ENCODE results near the gene LARP1. TPM values are rescaled to one million over a fixed set of nuclear protein-coding genes. Genes with fewer than 3 reads are reported as not detected.
"Not testable (repeated sequence)": the region's sequence is repeated elsewhere in the genome, so short reads cannot be mapped to it uniquely, and the experiment has no call there.

The LARP1 gene
- total RNA-seq, 1 experiment from 2014 or later = 18.0 TPM

DNA sequence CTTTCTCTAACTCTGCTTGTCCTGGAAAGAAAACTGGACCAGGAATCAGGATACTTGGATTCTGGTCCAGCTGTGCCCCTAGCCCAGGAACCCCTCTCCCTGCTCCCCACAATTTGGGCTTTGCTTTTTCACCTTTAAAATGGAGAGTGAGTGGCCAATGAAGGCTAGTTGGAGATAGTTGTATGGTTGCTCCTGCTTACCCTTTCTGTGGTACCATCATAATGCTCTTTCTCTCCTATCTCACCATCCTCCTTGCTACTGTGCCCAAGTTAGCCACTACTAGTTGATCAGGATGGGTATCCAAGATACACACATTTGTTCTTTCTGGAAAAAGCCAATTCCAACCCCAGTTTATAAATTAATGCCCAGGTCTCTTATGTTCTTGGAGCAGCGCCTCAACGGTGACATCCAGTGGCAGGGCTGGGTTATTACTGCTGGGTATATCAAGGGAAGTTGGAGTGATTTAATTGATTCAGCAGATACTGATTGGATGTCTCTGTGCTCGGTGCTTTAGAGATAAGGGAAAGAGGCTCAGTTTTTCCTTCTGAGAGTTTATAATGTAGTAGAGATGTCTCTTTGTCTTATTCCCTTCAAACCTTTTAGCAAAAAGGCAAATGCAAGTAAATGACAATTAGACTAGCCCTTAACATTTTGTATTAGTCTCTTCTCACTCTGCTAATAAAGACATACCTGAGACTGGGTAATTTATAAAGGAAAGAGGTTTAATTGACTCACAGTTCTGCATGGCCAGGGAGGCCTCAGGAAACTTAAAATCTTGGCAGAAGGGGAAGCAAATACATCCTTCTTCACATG is 56.7 kb downstream of the LARP1 start:
- in situ Hi-C loops (cut with HindIII; ENCODE audit: low pct_unique_long_range_greater_than_20kb, low sequenced_read_pairs) = no loop called here
- DNase-seq (ENCODE audit: low read depth) = peak; percentile 45

DNA sequence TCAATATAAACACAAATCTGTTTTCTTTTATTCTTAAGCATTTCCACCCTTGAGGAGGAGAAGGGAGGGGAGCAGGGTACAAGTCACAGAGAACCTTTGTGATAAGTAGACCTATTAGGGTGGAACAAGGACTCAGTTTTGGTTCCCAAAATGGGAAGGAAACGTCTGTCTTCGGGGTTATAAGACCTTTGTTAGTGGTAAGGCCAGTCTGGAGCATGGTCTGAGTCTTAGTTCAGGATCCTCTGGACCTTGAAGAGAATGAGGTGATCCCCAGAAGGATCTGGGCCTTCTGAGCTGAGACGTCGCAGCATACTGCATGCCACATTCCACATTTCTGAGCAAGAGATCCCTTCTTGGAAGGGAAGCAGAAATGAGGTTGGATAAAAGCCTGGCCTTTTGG is 58.0 kb downstream of the LARP1 start:
- in situ Hi-C loops (cut with HindIII; ENCODE audit: low pct_unique_long_range_greater_than_20kb, low sequenced_read_pairs) = no loop called here
- no peak for DNase-seq (ENCODE audit: low read depth)

DNA sequence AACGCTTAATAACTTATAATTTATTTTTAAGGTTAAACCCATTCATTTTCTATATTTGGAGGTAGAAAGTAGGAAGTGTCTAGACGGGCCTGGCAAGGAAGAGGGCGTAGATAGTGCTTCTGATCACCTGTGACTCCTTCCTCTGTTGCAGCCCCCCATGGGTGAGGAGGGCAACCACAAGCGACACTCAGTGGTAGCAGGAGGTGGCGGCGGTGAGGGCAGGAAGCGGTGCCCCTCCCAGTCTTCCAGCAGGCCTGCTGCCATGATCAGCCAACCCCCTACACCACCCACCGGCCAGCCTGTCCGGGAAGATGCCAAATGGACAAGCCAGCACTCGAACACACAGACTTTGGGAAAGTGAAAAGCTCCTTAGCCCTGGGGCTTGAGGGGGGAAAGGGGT is 58.6 kb downstream of the LARP1 start:
- no peak for DNase-seq (ENCODE audit: low read depth)
- in situ Hi-C loops (cut with HindIII; ENCODE audit: low pct_unique_long_range_greater_than_20kb, low sequenced_read_pairs) = no loop called here

DNA sequence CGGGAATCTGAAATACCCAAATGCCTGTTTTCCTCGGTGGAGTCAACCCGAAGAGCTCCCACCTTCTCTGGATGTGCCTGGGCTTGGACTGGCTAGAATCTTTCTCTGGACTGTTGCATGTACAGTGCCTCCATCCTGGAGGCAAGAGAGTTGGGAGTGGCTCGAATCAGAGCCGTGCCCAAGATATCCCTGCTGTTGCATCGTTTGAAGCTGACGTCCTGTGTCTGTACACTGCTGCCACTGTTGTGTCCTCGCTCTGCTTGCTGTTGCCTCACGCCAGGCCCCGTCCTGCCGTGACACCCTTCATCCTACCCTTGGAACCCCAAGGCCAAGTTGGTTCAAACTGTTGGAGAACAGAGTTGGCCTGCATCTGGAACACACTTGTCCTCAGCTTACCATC is 59.8 kb downstream of the LARP1 start:
- DNase-seq (ENCODE audit: low read depth) = no peak
- in situ Hi-C loops (cut with HindIII; ENCODE audit: low pct_unique_long_range_greater_than_20kb, low sequenced_read_pairs) = no loop called here

DNA sequence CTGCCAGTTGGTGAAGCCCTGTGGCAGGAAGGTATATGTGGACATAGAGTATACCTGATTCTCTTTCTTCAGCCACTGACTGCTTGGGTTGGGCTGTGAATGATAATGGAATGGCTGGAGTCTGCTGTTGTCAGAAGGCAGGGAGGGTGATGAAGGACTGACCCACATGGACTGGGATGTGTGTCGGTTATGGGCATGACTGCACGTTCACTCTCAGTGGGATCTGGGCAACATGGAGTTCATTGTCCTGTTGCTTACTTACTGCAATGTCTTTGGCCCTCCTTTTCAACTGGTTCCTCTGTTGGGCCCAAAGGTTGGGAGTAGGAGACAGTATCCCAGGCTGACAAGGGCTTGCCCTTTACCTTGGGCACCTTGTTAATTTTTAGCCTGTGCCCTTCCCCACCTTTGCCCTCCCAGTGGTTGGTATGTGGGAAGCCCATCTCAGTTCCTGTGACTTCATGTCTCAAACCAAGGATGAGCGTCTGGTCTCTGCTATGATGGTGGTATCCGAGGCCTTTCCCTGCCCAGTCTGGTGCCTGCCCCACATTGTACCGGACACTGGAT is 60.6 kb downstream of the LARP1 start:
- no peak for DNase-seq (ENCODE audit: low read depth)
- in situ Hi-C loops (cut with HindIII; ENCODE audit: low pct_unique_long_range_greater_than_20kb, low sequenced_read_pairs) = no loop called here

DNA sequence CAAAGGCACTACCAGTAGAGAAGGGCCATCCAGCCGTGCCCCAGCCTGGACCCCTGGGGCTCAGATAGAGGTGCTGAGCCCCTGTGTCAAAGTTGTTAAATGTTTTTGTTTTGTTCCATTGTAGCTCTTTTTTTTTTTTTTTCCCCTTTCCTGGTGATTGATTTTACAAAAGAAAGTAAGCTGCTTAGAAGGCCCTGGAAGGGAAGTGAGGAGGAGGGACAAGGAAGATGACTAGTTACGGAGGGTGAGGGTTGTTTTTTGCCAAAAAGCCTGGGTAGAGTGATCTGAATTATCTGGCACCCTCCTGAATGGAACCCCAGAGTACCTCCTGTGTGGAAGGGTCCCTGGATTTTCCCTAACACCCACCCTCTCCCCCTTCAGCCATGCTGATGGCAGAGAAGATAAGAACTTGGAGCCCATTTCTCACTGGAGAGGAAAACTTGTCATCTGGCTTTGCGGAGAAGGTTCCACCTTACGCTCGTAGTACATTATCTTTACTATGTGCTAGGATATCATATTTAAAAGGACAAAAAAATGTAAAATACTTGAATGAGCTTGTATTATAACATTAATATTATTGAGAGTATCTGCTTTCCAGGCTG is 61.8 kb downstream of the LARP1 start:
- in situ Hi-C loops (cut with HindIII; ENCODE audit: low pct_unique_long_range_greater_than_20kb, low sequenced_read_pairs) = no loop called here

DNA sequence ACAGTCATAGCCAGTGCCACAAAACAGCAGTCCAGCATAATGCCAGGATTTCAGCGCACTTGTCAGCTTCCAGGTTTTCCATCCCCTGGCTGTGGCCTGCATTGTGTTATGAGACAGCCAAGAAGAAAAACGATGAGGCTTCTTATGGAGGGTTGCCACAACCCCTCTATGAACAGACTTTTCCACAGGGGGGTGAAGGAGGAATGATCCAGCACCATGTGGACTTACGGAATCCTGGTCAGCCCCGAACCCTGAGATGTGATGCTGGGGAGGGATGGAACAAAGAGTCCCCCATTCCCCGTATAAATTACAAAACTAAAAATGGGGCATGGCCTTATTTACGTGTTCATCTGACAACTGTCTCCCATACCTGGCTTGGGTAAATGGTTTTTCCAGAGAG is 62.6 kb downstream of the LARP1 start:
- in situ Hi-C loops (cut with HindIII; ENCODE audit: low pct_unique_long_range_greater_than_20kb, low sequenced_read_pairs) = no loop called here
- DNase-seq (ENCODE audit: low read depth) = no peak

More for the DNA sequence above, 61.8 kb downstream of the LARP1 start:
- no peak for DNase-seq (ENCODE audit: low read depth)

DNA sequence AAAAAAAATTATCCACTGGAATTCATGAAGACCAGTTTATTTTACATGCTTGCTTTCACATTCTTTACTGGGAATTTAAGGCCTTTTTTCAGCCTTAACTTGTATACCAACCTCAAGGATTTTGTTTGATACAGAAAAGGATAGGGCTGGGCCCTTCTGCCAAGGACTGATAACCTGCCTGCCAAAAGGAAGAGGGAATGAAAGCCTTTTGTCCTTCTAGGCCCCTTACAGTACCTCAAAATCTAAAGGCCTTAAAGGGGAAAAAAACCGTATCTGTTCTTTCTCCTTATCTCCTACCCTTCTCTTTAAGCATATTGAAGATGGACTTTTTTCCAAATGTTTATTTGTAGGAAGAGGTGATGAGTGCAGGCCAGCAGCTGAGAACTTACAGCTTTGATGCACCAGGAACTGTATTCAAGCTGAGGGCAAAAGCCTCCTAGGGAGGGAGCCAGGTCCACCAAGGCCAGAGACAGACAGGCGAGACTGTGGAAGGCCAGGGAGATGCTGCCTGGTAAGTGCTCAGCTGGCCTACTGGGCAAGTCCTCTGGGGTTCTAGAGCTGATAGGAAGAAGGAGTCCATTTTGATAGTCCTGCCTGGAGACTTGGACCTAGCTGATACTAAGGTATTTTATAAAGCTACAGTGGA is 63.4 kb downstream of the LARP1 start:
- in situ Hi-C loops (cut with HindIII; ENCODE audit: low pct_unique_long_range_greater_than_20kb, low sequenced_read_pairs) = no loop called here
- DNase-seq (ENCODE audit: low read depth) = no peak

DNA sequence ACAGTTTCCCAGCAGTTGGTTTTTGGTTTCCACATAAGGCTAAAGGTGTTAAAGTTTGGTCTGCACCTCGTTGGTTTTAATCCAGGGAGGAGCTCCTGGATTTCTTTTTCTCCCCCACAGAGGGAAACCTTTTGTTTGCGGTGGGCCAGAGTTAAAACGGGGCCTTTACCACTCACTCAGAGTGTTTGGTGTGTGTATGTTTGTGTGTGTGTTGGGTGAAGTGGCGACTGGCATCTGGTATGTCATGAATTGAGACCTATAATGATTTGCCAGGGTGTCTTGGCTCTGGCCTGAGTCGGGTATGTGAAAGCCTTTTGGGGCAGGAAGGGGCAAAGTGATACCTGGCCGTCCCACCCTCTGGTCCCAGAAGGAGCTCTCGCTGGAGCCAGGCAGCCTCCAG is 64.4 kb downstream of the LARP1 start:
- no peak for DNase-seq (ENCODE audit: low read depth)
- in situ Hi-C loops (cut with HindIII; ENCODE audit: low pct_unique_long_range_greater_than_20kb, low sequenced_read_pairs) = no loop called here

DNA sequence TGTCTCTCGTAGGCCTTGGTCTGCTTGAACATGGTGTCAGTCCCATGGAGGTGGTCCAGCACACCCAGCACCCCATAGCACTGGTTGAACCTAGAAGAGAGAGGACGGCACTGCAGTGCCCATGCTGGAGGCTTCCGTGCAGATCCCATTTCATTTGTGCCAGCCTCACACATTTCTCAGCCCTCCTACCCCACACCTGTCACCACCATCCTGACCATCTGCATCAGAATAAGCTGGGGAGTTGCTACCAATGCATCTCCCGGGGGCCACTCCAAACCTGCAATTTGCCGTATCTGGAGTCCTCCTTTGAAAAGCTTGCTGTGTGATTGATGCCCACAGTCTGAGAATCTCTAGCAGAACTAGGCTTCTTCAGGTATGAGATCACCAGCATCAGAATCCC is 65.2 kb downstream of the LARP1 start:
- DNase-seq (ENCODE audit: low read depth) = no peak
- in situ Hi-C loops (cut with HindIII; ENCODE audit: low pct_unique_long_range_greater_than_20kb, low sequenced_read_pairs) = no loop called here

DNA sequence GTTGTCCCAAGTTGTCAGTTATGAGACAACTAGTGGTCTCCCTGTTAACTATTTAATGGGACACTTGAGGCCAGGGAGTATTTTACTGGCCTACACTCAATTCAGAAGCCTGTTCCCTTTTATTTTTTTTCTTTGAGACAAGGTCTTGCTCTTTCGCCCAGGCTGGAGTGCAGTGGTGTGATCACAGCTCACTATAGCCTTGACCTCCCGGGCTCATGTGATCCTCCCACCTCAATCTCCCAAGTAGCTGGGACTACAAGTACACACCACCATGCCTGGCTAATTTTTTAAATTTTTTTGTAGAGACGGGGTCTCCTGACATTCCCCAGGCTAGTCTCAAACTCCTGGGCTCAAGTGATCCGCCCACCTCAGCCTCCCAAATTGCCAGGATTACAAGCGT is 67.7 kb downstream of the LARP1 start:
- DNase-seq (ENCODE audit: low read depth); in situ Hi-C loops (cut with HindIII; ENCODE audit: low pct_unique_long_range_greater_than_20kb, low sequenced_read_pairs): not testable (repeated sequence)

DNA sequence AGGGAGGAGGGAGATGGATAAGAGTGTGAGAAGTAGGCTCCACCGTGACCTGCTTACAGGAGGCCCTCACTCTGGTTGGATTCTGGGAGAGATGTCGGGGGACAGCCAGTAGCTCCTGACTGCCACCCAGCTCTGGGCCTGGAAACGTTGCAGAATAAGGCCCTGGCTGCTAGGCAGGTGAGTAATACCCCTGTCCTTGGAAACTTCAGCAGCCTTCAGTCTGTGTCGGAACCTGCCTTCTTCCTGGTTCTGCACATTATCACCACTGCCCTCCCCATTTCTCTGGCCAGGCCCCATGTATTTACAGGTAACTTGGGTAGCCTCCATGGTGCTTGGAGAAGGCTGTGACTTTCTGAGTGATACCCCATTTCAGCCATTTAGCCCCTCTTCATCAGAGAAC is 68.4 kb downstream of the LARP1 start:
- in situ Hi-C loops (cut with HindIII; ENCODE audit: low pct_unique_long_range_greater_than_20kb, low sequenced_read_pairs) = no loop called here
- DNase-seq (ENCODE audit: low read depth) = no peak

DNA sequence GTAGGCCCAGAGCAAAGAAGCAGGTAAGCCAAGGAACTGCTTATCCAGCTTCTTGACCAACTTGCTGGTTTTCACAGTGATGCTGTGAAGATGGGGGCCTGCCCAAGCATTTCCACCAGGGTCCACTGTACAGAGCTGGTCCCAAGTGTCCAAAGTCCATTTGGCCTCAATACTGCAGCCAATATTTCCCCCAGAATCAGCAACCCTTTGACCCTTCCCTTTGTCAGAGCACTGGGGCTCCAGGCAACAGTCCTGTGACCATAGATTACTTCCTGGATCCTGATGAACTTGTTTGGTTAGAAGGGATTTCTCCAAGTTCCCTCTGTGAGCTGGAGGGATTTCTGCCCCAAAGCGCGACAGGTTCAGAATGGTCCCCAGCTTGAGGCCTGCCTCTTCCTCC is 68.9 kb downstream of the LARP1 start:
- no peak for DNase-seq (ENCODE audit: low read depth)
- in situ Hi-C loops (cut with HindIII; ENCODE audit: low pct_unique_long_range_greater_than_20kb, low sequenced_read_pairs) = no loop called here

DNA sequence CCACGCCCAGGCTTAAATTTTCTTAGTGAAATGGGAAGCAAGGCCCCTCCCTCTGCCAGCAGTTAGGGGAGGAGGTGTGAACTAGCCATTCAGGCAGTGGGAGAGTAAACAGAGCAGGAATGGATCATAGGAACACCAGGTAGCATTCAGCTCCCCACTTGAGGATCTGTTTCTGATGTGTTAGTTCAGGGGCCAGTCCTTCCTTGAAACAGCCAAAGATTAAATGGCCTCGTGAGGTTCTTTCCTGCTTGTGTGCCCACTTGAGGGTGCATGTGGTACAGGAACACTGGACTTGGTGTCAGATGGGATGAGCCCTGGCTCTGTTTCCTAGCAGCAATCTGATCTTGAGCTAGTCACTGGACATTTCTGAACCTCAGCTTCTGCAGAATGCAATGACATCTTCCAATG is 74.0 kb downstream of the LARP1 start:
- DNase-seq (ENCODE audit: low read depth) = no peak
- in situ Hi-C loops (cut with HindIII; ENCODE audit: low pct_unique_long_range_greater_than_20kb, low sequenced_read_pairs) = no loop called here

DNA sequence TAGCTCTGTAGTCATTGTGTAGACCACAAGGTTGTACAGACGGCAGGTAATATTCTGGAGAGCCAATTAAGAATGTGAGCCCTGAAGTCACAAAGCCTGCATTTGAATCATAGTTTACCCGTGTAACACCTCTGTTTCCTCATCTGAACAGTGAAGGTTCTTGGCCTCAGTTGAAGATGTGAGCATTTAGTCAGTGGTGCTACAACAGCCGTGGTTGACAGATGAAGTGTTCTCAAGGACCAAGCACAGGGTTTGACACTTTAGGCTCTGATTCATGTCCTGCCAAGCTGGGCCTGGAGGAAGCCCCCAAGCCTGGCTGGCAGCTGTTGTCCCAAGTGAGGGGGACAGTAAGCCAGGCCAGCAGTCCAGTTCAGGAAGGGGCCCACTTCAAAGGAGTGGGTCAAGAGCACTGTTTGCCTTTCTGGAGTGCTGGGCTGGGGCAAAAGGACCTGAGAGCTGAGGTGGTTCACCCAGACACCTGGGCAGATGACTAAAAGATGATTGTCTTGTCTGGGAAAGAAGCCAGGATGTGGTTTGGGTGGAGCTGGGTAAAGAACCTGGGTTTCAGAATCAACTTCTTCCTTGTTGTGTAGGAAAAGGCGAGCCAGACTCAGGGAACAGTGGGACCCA is 74.5 kb downstream of the LARP1 start:
- in situ Hi-C loops (cut with HindIII; ENCODE audit: low pct_unique_long_range_greater_than_20kb, low sequenced_read_pairs) = no loop called here
- peak; percentile 49 for DNase-seq (ENCODE audit: low read depth)

DNA sequence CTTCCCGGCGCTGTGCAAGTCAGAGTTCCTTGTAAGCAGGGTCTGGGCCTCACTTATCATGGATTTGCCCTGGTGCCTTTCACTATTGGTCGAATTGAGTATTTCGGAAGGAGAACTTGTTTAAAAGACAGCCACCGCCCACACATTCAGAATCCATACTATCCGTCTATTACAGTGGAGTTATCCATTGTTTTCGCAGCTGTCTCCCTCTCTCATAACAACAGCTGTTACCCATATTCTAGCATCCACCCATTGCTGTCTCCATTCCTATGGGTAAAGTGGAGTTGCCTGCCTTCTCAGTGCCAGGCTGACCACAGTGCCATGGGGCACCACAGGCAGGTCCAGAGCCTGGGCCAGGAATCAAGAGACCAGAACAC is 75.0 kb downstream of the LARP1 start:
- in situ Hi-C loops (cut with HindIII; ENCODE audit: low pct_unique_long_range_greater_than_20kb, low sequenced_read_pairs) = no loop called here
- no peak for DNase-seq (ENCODE audit: low read depth)

DNA sequence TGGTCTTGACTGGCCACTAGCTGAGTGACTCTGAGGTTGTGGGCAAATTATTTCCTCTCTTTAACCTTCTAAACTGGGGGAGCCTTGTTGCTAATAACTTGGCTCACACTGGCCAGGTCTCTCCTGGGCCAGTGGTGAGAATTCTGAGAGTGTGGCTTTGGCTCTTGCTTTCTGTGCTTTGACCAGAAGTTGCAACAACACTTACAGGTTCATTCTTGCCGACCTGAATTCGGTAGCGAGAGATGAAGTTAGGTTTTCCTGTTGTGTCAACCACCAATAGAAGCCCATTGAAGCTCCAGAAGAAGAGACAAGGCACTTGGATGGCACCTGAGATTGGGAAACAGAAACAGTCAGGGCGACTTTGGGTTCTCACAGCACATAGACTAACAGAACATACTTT is 75.4 kb downstream of the LARP1 start:
- in situ Hi-C loops (cut with HindIII; ENCODE audit: low pct_unique_long_range_greater_than_20kb, low sequenced_read_pairs) = no loop called here
- DNase-seq (ENCODE audit: low read depth) = no peak

DNA sequence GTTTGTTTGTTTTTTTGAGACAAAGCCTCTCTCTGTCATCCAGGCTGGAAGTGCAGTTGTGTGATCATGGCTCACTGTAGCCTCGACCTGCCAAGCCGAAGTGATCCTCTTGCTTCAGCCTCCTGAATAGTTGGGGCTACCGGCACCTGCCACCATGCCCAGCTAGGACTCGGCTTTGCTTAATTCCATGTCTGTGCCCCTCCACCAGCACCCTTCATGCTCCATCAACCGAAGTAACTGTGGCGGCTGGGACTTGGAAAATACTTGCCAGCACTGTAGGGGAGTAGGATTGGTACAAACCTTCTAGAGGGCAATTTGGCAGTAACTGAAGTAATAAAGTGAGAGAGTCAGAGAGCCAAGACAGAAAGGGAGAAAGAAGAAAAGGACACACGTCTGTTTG is 76.3 kb downstream of the LARP1 start:
- in situ Hi-C loops (cut with HindIII; ENCODE audit: low pct_unique_long_range_greater_than_20kb, low sequenced_read_pairs) = no loop called here
- no peak for DNase-seq (ENCODE audit: low read depth)

DNA sequence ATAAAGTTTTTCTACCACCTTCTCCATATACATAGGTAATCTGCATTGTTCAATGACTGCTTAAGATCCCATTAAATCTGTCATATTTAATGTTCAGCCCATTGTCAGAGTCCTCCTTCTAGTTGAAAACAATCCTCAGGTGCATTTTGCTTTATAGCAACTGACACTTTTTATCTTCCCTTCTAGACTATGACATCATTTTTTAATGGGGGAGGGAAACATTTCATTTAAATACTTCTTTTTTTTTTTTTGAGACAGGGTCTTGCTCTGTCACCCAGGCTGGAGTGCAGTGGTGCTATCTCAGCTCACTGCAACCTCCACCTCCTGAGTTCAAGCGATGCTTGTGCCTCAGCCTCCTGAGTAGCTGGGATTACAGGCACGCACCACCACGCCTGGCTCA is 77.6 kb downstream of the LARP1 start:
- in situ Hi-C loops (cut with HindIII; ENCODE audit: low pct_unique_long_range_greater_than_20kb, low sequenced_read_pairs); DNase-seq (ENCODE audit: low read depth): not testable (repeated sequence)

All from Caki2 (cell line).